HAP-1 (cell line): ENCODE results near the gene DNMBP.

ENCODE experiments used
- DNase-seq, 2 experiments: peaks; one replicate each; pipeline ENCODE4 v3.0.0-alpha.2; 2016 to 2020; ENCODE audit warnings: low spot score in 2 of 2
- H3K27me3 ChIP-seq: fragments of 250-450 bp; sonication (Bioruptor Pico); 2 replicates; pipeline ENCODE4 v1.5.1; 2020; ENCODE audit warnings: low read depth, mild to moderate bottlenecking, moderate library complexity
- H3K36me3 ChIP-seq: fragments of 250-450 bp; sonication (Bioruptor Pico); replicated peaks from 2 replicates; pipeline ENCODE4 v1.5.1; 2020; ENCODE audit warnings: mild to moderate bottlenecking
- H3K4me1 ChIP-seq: fragments of 250-450 bp; sonication (Bioruptor Pico); 2 replicates; pipeline ENCODE4 v1.5.1; 2020; ENCODE audit warnings: mild to moderate bottlenecking
- H3K4me3 ChIP-seq: fragments of 250-450 bp; sonication (Bioruptor Pico); 2 replicates; pipeline ENCODE4 v1.5.1; 2020; ENCODE audit warnings: mild to moderate bottlenecking, moderate library complexity
- H3K9me3 ChIP-seq: fragments of 250-450 bp; sonication (Bioruptor Pico); 2 replicates; pipeline ENCODE4 v1.5.1; 2020; ENCODE audit warnings: mild to moderate bottlenecking, moderate library complexity
- in situ Hi-C: fragments of 300-500 bp; cut with MboI; formaldehyde crosslinking; loops from 3 replicates; pipeline ENCODE4 v1.14.3; 2020; ENCODE audit warnings: low sequenced_read_pairs, inconsistent platforms, mixed read lengths

Gene DNMBP, protein sequence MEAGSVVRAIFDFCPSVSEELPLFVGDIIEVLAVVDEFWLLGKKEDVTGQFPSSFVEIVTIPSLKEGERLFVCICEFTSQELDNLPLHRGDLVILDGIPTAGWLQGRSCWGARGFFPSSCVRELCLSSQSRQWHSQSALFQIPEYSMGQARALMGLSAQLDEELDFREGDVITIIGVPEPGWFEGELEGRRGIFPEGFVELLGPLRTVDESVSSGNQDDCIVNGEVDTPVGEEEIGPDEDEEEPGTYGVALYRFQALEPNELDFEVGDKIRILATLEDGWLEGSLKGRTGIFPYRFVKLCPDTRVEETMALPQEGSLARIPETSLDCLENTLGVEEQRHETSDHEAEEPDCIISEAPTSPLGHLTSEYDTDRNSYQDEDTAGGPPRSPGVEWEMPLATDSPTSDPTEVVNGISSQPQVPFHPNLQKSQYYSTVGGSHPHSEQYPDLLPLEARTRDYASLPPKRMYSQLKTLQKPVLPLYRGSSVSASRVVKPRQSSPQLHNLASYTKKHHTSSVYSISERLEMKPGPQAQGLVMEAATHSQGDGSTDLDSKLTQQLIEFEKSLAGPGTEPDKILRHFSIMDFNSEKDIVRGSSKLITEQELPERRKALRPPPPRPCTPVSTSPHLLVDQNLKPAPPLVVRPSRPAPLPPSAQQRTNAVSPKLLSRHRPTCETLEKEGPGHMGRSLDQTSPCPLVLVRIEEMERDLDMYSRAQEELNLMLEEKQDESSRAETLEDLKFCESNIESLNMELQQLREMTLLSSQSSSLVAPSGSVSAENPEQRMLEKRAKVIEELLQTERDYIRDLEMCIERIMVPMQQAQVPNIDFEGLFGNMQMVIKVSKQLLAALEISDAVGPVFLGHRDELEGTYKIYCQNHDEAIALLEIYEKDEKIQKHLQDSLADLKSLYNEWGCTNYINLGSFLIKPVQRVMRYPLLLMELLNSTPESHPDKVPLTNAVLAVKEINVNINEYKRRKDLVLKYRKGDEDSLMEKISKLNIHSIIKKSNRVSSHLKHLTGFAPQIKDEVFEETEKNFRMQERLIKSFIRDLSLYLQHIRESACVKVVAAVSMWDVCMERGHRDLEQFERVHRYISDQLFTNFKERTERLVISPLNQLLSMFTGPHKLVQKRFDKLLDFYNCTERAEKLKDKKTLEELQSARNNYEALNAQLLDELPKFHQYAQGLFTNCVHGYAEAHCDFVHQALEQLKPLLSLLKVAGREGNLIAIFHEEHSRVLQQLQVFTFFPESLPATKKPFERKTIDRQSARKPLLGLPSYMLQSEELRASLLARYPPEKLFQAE (N-terminal part only)

GRCh38 chr10:100009793-100010676 lies at the start of gene DNMBP:
Gene DNMBP, minus strand, starts transcription at chr10:100009947. Its CDS starts 37,823 bp downstream, at chr10:99972124.
- Histone ChIP-seq H3K36me3 (no peaks in the 10 kb centered on the region), H3K27me3 (no peaks in the 10 kb centered on the region), H3K4me1 (peaks cover 34% of the 10 kb centered on the region), H3K4me3 (peak within 1 kb of the TSS; percentile 73), H3K9me3 (no peaks in the 10 kb centered on the region)
- in situ Hi-C loops, result loop anchor here (10.0 kb wide), 1 partner anchor 95 kb away; no protein-coding TSS in a partner anchor
- DNase-seq, result peak; percentile 75 to 87

GRCh38 chr10:100057948-100058347 lies 48.2 kb upstream of the DNMBP start:
- Histone ChIP-seq H3K4me1 (no peaks in the 10 kb centered on the region), H3K27me3 (no peaks in the 10 kb centered on the region; the same call in 1 of the 2 replicates), H3K9me3 (0 out of 2 replicates have a peak, but pooled peaks cover 2% of the 10 kb centered on the region), H3K36me3 (no peaks in the 10 kb centered on the region), H3K4me3 (no peak overlapping the region)
- in situ Hi-C loops, result no loop called here
- no peak for DNase-seq

DNA sequence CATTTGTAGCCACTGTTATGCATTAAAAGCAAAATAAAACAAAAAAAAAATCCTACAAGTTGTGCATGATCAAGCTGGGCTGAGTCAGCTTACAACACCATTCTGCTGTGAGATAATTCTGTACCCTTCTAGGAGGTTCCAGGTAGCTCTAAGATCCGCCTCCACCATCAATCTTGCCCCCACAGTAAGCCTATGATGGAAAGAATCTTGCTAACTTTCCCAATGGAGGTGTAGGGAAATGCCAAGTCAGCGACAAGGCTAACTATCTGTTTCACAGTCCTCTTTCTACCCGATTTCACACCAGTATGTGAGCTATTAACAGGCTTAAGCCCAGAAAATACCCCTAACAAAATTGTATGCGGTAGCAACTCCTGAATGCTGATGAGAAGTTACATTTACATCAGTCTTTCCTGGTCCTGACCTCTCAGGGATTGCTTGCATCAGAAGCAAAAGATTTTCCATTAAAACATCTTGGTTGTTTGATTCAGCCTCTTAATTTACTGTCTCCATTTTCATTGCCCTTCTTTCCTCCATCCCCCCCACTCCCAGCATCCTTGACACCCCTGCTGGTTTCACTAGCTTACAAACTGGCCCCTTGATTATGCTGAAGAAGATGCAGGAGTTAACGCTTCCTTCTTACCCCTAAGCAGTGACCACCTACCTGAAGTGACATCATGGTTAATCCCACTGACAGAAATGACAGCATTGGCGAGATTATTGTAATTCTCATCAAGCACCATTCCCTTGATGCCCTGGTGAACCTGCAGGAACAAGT lies 44.1 kb upstream of the DNMBP start:
- DNase-seq, result no peak
- H3K27me3 ChIP-seq, result no peaks in the 10 kb centered on the region
- 0 out of 2 replicates have a peak, but pooled peaks cover 2% of the 10 kb centered on the region for H3K9me3 ChIP-seq
- in situ Hi-C loops, result no loop called here
- H3K4me3 ChIP-seq, result no peak overlapping the region
- H3K36me3 ChIP-seq, result no peaks in the 10 kb centered on the region
- no peaks in the 10 kb centered on the region for H3K4me1 ChIP-seq

GRCh38 chr10:100046021-100046486 lies 36.3 kb upstream of the DNMBP start:
- Histone ChIP-seq H3K4me3 (no peak overlapping the region), H3K4me1 (no peaks in the 10 kb centered on the region), H3K27me3 (no peaks in the 10 kb centered on the region), H3K9me3 (no peaks in the 10 kb centered on the region), H3K36me3 (no peaks in the 10 kb centered on the region)
- peak; percentile 78 to 95 for DNase-seq
- in situ Hi-C loops, result loop anchor here (5.0 kb wide), 1 partner anchor 199 kb away; no protein-coding TSS in a partner anchor

GRCh38 chr10:100045592-100045991 lies 35.8 kb upstream of the DNMBP start:
- no peaks in the 10 kb centered on the region for H3K27me3 ChIP-seq
- H3K9me3 ChIP-seq, result no peaks in the 10 kb centered on the region
- in situ Hi-C loops, result loop anchor here (5.0 kb wide), 1 partner anchor 198 kb away; no protein-coding TSS in a partner anchor
- no peaks in the 10 kb centered on the region for H3K4me1 ChIP-seq
- no peak overlapping the region for H3K4me3 ChIP-seq
- H3K36me3 ChIP-seq, result no peaks in the 10 kb centered on the region
- no peak for DNase-seq

DNA sequence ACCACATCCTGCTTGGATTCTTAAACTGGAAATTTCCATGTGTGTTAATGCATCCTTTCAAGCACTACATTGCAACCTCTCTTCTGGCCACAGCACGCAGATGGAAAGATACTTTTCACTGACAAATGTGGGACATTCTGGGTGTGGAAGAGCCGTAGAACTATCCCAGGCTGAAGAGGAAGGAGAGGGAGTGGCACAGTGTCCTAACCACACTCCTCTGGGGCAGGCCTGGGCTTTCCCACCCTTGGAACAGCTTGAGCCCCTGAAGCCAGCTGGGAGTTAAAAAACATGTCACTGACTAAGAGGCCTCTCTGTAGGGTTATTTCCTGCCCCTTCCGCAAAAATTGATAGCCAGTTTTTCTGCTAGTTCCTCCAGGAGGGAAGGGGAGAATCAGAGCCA lies 34.0 kb upstream of the DNMBP start:
- DNase-seq, result no peak
- no peaks in the 10 kb centered on the region for H3K27me3 ChIP-seq
- H3K4me1 ChIP-seq, result no peaks in the 10 kb centered on the region
- H3K4me3 ChIP-seq, result no peak overlapping the region
- no peaks in the 10 kb centered on the region for H3K9me3 ChIP-seq
- in situ Hi-C loops, result no loop called here
- H3K36me3 ChIP-seq, result no peaks in the 10 kb centered on the region

DNA sequence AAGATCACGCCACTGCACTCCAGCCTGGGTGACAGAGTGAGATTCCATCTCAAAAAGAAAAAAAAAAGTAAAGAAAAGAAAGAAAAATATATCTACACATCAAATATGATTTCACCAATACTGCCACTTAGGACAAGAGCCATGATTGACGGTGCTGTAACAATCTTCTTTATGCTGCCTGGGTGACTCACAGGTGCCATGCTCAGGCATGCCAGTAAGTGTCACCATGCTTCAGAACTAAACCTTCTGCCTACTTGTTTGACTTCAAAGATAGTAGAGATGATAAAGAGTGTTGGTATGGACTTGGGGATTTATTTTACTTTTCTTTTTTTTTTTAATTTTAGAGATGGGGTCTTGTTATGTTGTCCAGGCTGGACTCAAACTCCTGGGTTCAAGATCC lies 33.6 kb upstream of the DNMBP start:
- Histone ChIP-seq H3K4me3 (no peak overlapping the region), H3K36me3 (no peaks in the 10 kb centered on the region), H3K4me1 (no peaks in the 10 kb centered on the region), H3K27me3 (no peaks in the 10 kb centered on the region), H3K9me3 (no peaks in the 10 kb centered on the region)
- in situ Hi-C loops, result no loop called here
- DNase-seq, result no peak

GRCh38 chr10:100041306-100042002 lies 31.7 kb upstream of the DNMBP start:
- Histone ChIP-seq H3K36me3 (no peaks in the 10 kb centered on the region), H3K9me3 (no peaks in the 10 kb centered on the region), H3K4me1 (no peaks in the 10 kb centered on the region), H3K27me3 (no peaks in the 10 kb centered on the region), H3K4me3 (no peak overlapping the region)
- no peak for DNase-seq
- in situ Hi-C loops, result no loop called here

- no peaks in the 10 kb centered on the region for H3K9me3 ChIP-seq
- H3K4me3 ChIP-seq, result no peak overlapping the region
- no peaks in the 10 kb centered on the region for H3K27me3 ChIP-seq
- H3K4me1 ChIP-seq, result peaks cover 6% of the 10 kb centered on the region; the same call in 1 of the 2 replicates
- DNase-seq, result no peak
- in situ Hi-C loops, result no loop called here
- H3K36me3 ChIP-seq, result no peaks in the 10 kb centered on the region
Measured at GRCh38 chr10:100038561-100039071, 28.9 kb upstream of the DNMBP start.

DNA sequence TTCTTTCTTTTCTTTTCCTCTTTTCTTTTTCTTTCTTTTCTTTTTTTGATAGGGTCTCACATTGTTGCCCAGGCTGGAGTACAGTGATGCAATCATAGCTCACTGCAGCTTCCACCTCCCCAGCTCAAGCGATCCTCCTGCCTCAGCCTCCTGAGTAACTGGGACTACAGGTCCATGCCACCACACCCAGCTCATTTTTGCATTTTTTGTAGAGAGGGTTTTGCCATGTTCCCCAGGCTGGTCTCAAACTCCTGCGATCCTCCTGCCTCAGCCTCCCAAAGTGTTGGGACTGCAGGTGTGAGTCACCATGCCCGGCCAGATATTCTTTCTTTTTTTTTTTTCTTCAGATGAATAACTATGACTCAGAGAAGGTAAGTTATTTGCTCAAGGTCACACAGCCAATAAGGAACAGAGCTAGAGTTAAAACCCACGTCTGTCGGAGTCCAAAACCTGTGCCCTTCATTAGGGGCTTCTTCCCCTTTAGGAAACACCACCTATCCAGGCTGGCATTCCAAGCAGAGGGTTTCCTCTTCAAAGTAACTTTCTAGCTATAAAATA lies 28.1 kb upstream of the DNMBP start:
- in situ Hi-C loops, result no loop called here
- DNase-seq, result no peak
- H3K27me3 ChIP-seq, result no peaks in the 10 kb centered on the region
- H3K4me3 ChIP-seq, result no peak overlapping the region
- peaks cover 7% of the 10 kb centered on the region; the same call in 1 of the 2 replicates for H3K4me1 ChIP-seq
- no peaks in the 10 kb centered on the region for H3K36me3 ChIP-seq
- H3K9me3 ChIP-seq, result no peaks in the 10 kb centered on the region

- DNase-seq, result no peak
- H3K36me3 ChIP-seq, result no peaks in the 10 kb centered on the region
- no peaks in the 10 kb centered on the region for H3K27me3 ChIP-seq
- in situ Hi-C loops, result no loop called here
- peaks cover 7% of the 10 kb centered on the region; the same call in 1 of the 2 replicates for H3K4me1 ChIP-seq
- H3K9me3 ChIP-seq, result no peaks in the 10 kb centered on the region
- no peak overlapping the region for H3K4me3 ChIP-seq
Measured at GRCh38 chr10:100036850-100037249, 27.1 kb upstream of the DNMBP start.
